HCT116 (cell line): ENCODE results near the gene SPEM1. TPM values are rescaled to one million over a fixed set of nuclear protein-coding genes. Genes with fewer than 3 reads are reported as not detected.

ENCODE experiments used
- ATAC-seq: fragments of 200-7000 bp; cut with Tn5 transposase; 2 replicates; pipeline ENCODE4 v1.9.1; 2020; ENCODE audit warnings: mild to moderate bottlenecking, moderate library complexity
- BruUV-seq: library from RNA; stranded (reverse); fragments of 400-500 nt; replicated peaks from 2 replicates; lab custom pipeline; 2021; lab: Mats Ljungman, UMichigan
- CTCF ChIA-PET: fragments of 300-600 bp; sonication (Branson Sonifier 250); formaldehyde crosslinking; loops from one replicate; lab custom pipeline; 2021; ENCODE audit warnings: antibody characterized with exemption; lab: Charles Lee
- POLR2A ChIA-PET: fragments of 300-600, 350-600 bp; sonication (Branson Sonifier 250); formaldehyde crosslinking; loops from one replicate; lab custom pipeline; 2021; ENCODE audit warnings: antibody characterized with exemption; lab: Charles Lee
- RAD21 ChIA-PET, 2 experiments: fragments of 300-600 bp; sonication (Branson Sonifier 250); formaldehyde crosslinking; loops; one replicate each; lab custom pipeline; 2023; ENCODE audit warnings: low total read pairs in 2 of 2; ENCODE audit not compliant: uncharacterized antibody in 2 of 2, unreplicated experiment in 2 of 2, low non-redundant PET in 1 of 2; lab: Charles Lee
- DNase-seq: peaks from one replicate; pipeline ENCODE4 v3.0.0-alpha.2; 2010; ENCODE audit warnings: low read depth, low spot score
- H2AFZ ChIP-seq: fragments of 200-600 bp; shearing (Covaris generic), sonication (generic); 2 replicates; pipeline ENCODE4 v1.6.1; 2017; ENCODE audit warnings: low read depth, mixed run types, mixed read lengths, antibody characterized with exemption, low read length; ENCODE audit not compliant: poor library complexity, severe bottlenecking
- H3K27ac ChIP-seq: 2 replicates; pipeline ENCODE4 v1.5.1; 2012; ENCODE audit warnings: low read depth, low read length
- H3K27me3 ChIP-seq: fragments of 200-600 bp; sonication (generic); 2 replicates; pipeline ENCODE4 v1.6.1; 2016; ENCODE audit warnings: mixed run types, low read length, mixed read lengths; ENCODE audit not compliant: insufficient read depth
- H3K36me3 ChIP-seq, 2 experiments: fragments of 200-500 bp in 1 of 2; fragments of 200-600 bp in 1 of 2; sonication (Bioruptor generic) in 1 of 2; sonication (generic) in 1 of 2; 2 replicates each; pipeline versions ENCODE4 v1.5.1 to v1.6.1; 2014 to 2016; ENCODE audit warnings: low read length in 2 of 2, inconsistent platforms in 1 of 2, mixed read lengths in 1 of 2, mixed run types in 1 of 2; ENCODE audit not compliant: insufficient read depth in 2 of 2, control insufficient read depth in 1 of 2
- H3K4me1 ChIP-seq, 2 experiments: fragments of 200-600 bp in 1 of 2; sonication (generic) in 1 of 2; 2 replicates each; pipeline versions ENCODE4 v1.5.1 to v1.6.1; 2012 to 2017; ENCODE audit warnings: low read length in 2 of 2, inconsistent platforms in 1 of 2, mild to moderate bottlenecking in 1 of 2, mixed read lengths in 1 of 2, mixed run types in 1 of 2, moderate library complexity in 1 of 2; ENCODE audit not compliant: insufficient read depth in 2 of 2, control insufficient read depth in 1 of 2
- H3K4me2 ChIP-seq: fragments of 200-600 bp; sonication (generic); 2 replicates; pipeline ENCODE4 v1.6.1; 2017; ENCODE audit warnings: mixed run types, low read length, mixed read lengths
- H3K4me3 ChIP-seq, 2 experiments: fragments of 200-600 bp in 1 of 2; sonication (generic) in 1 of 2; replicated peaks in 1 of 2; 2 replicates each; pipeline ENCODE4 v1.5.1; 2011 to 2016; ENCODE audit warnings: low read length in 2 of 2, control low read depth in 1 of 2, low read depth in 1 of 2, mild to moderate bottlenecking in 1 of 2, mixed read lengths in 1 of 2, mixed run types in 1 of 2
- H3K79me2 ChIP-seq: fragments of 200-600 bp; sonication (generic); 2 replicates; pipeline ENCODE4 v1.6.1; 2017; ENCODE audit warnings: mild to moderate bottlenecking, mixed run types, low read length, moderate library complexity, mixed read lengths; ENCODE audit not compliant: insufficient read depth
- H3K9ac ChIP-seq: fragments of 200-600 bp; sonication (generic); 2 replicates; pipeline ENCODE4 v1.6.1; 2016; ENCODE audit warnings: low read length, mixed read lengths
- H3K9me2 ChIP-seq: fragments of 200-600 bp; sonication (generic), shearing (Covaris generic); 2 replicates; pipeline ENCODE4 v1.6.1; 2017; ENCODE audit warnings: mixed run types, mild to moderate bottlenecking, moderate library complexity; ENCODE audit not compliant: insufficient read depth
- H3K9me3 ChIP-seq, 2 experiments: fragments of 200-500 bp in 1 of 2; fragments of 200-600 bp in 1 of 2; sonication (Bioruptor generic) in 1 of 2; sonication (generic) in 1 of 2; 2 replicates each; pipeline ENCODE4 v1.6.1; 2014 to 2017; ENCODE audit warnings: low read length in 2 of 2, mixed read lengths in 2 of 2, inconsistent platforms in 1 of 2, low read depth in 1 of 2, mild to moderate bottlenecking in 1 of 2, mixed run types in 1 of 2, moderate library complexity in 1 of 2; ENCODE audit not compliant: control insufficient read depth in 1 of 2, insufficient read depth in 1 of 2
- H4K20me1 ChIP-seq: fragments of 200-600 bp; sonication (generic), shearing (Covaris generic); 2 replicates; pipeline ENCODE4 v1.6.1; 2017; ENCODE audit warnings: mixed run types, mild to moderate bottlenecking, moderate library complexity; ENCODE audit not compliant: insufficient read depth
- CBX3 ChIP-seq: IDR thresholded peaks from 2 replicates; pipeline ENCODE4 v1.6.1; 2012; ENCODE audit warnings: low read depth
- ELF1 ChIP-seq: IDR thresholded peaks from 2 replicates; pipeline ENCODE4 v1.6.1; 2012; ENCODE audit warnings: low read depth, borderline replicate concordance
- EZH2 ChIP-seq: fragments of 200-600 bp; sonication (generic); IDR thresholded peaks from 2 replicates; pipeline ENCODE4 v1.6.1; 2017; ENCODE audit warnings: antibody characterized with exemption, mixed run types
- EZH2phosphoT487 ChIP-seq: fragments of 200-600 bp; IDR thresholded peaks from 2 replicates; pipeline ENCODE4 v1.6.1; 2018; ENCODE audit warnings: antibody characterized with exemption, borderline replicate concordance
- FOSL1 ChIP-seq: IDR thresholded peaks from 2 replicates; pipeline ENCODE4 v1.6.1; 2012; ENCODE audit warnings: low read depth
- MAX ChIP-seq: IDR thresholded peaks from 2 replicates; pipeline ENCODE4 v1.6.1; 2012
- RAD21 ChIP-seq: IDR thresholded peaks from 2 replicates; pipeline ENCODE4 v1.6.1; 2012; ENCODE audit warnings: low read depth, mild to moderate bottlenecking
- TCF7L2 ChIP-seq: IDR thresholded peaks from 2 replicates; pipeline ENCODE4 v1.7.0; 2011; ENCODE audit warnings: borderline replicate concordance, inconsistent platforms; ENCODE audit not compliant: insufficient read depth, insufficient read length; ENCODE audit errors: extremely low read depth
- YY1 ChIP-seq: IDR thresholded peaks from 2 replicates; pipeline ENCODE4 v1.6.1; 2011; ENCODE audit warnings: low read length, low read depth, moderate library complexity, mild to moderate bottlenecking; ENCODE audit not compliant: insufficient replicate concordance; ENCODE audit errors: extremely low read depth
- ZNF274 ChIP-seq: fragments of 200-500 bp; sonication (Bioruptor generic); IDR thresholded peaks from 2 replicates; pipeline ENCODE4 v1.6.1; 2014; ENCODE audit warnings: mild to moderate bottlenecking, low read depth, low read length, inconsistent platforms
- intact Hi-C: fragments of 100-400 bp; cut with micrococcal nuclease; formaldehyde crosslinking; loops from 2 replicates; pipeline ENCODE4 v1.10.0; 2022
- total RNA-seq: library from RNA; stranded (reverse); gene quantifications from one replicate; pipeline ENCODE4 v1.2.1, GENCODE V29; 2021; ENCODE audit not compliant: unreplicated experiment

The SPEM1 gene
- total RNA-seq, 1 experiment from 2014 or later = 0.32 TPM

DNA sequence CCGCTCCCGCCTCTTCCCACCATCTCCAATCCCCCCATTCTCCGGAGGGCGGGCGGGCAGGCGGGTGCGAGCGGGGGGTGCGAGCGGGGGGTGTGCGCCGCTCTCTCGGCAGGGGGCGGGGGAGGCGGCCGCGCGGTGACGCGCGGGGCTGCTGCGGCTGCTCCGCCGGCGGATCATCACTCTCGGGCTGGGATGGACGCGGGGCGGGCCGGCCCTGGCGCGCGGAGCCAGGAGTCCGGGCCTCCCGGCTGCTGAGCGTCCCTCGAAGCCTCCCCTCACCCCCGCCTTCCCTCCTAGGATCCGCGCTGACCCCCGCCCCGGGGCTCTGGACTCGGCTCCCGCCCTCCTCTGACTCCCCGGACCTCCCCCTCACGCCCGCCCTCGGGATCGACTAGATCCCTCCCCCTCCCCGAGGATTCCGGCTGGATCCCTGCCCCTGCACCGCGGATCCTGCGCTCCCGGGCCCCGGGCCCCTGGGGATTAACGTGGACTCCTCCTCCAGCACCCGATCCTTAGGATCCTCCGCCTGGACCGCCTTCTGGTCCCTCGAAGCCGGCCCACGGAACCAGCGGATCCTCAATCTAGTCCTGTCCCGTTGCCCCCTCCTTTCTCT is 15.3 kb upstream of the SPEM1 start (continued):
- TF ChIP-seq EZH2phosphoT487 (no peak), MAX (no peak), EZH2 (no peak), ELF1 (no peak)

GRCh38 chr17:7405350-7406234 is 14.5 kb upstream of the SPEM1 start:
- ChIA-PET RAD21 (no interaction called here), CTCF (no interaction called here), POLR2A (no interaction called here)
- TF ChIP-seq FOSL1 (no peak), TCF7L2 (no peak), ZNF274 (no peak), RAD21 (no peak), YY1 (no peak), EZH2 (no peak), CBX3 (no peak)
- Histone ChIP-seq H3K9ac (peak overlapping the region; percentile 84), H4K20me1 (no peaks in the 10 kb centered on the region), H3K4me3 (peak overlapping the region; percentile 61 to 72), H2AFZ (no peak overlapping the region), H3K9me3 (no peaks in the 10 kb centered on the region), H3K79me2 (peaks cover 8% of the 10 kb centered on the region), H3K4me2 (peak overlapping the region; percentile 81), H3K27ac (peak overlapping the region; percentile 70), H3K9me2 (no peaks in the 10 kb centered on the region), H3K27me3 (no peaks in the 10 kb centered on the region), H3K36me3 (peaks cover 0 to 6% of the 10 kb centered on the region in 2 experiments; a peak in 1 of 4 replicates), H3K4me1 (peaks cover 23 to 36% of the 10 kb centered on the region in 2 experiments)
- DNase-seq = no peak
- no peak for ATAC-seq
- intact Hi-C loops = no loop called here
- BruUV-seq = TSS peak; percentile 65
